HG03432 (cell line): ENCODE measurements around the gene SPEG.
A peak's percentile ranks its signal among the peaks of the same experiment; 100 is the strongest.

Source experiments
- ATAC-seq: cut with Tn5 transposase; IDR thresholded peaks from one replicate; pipeline ENCODE4 v1.9.1; 2021; ENCODE audit warnings: mild to moderate bottlenecking, moderate library complexity; ENCODE audit not compliant: unreplicated experiment

Gene SPEG

DNA sequence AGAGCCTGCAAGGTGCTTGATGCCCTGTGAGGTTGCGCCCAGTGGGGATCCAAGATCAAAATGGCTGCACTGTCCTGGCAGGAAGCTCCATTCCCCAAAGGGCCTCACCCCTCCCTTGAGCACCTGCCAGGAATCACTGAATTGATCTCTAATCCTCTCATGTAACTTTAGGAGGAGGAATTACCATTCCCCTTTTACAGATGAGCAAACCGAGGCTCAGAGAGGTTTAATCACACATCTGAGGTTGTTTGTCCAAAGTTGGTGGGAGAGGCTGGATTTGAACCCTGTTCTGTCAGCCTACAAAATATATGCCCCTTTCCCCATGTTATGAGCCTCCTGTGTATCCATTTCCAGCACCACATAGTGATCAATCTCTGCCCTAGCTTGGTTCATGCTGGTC, 90.2 kb downstream of the SPEG start:
- ATAC-seq: no peak

GRCh38 chr2:219525533-219526232, 91.0 kb downstream of the SPEG start:
- no peak for ATAC-seq

- no peak for ATAC-seq
Measured at GRCh38 chr2:219526320-219527075, 91.9 kb downstream of the SPEG start.

GRCh38 chr2:219527076-219527394, 92.4 kb downstream of the SPEG start:
- no peak for ATAC-seq

- ATAC-seq: no peak
Measured at GRCh38 chr2:219527472-219527871, 92.8 kb downstream of the SPEG start.

DNA sequence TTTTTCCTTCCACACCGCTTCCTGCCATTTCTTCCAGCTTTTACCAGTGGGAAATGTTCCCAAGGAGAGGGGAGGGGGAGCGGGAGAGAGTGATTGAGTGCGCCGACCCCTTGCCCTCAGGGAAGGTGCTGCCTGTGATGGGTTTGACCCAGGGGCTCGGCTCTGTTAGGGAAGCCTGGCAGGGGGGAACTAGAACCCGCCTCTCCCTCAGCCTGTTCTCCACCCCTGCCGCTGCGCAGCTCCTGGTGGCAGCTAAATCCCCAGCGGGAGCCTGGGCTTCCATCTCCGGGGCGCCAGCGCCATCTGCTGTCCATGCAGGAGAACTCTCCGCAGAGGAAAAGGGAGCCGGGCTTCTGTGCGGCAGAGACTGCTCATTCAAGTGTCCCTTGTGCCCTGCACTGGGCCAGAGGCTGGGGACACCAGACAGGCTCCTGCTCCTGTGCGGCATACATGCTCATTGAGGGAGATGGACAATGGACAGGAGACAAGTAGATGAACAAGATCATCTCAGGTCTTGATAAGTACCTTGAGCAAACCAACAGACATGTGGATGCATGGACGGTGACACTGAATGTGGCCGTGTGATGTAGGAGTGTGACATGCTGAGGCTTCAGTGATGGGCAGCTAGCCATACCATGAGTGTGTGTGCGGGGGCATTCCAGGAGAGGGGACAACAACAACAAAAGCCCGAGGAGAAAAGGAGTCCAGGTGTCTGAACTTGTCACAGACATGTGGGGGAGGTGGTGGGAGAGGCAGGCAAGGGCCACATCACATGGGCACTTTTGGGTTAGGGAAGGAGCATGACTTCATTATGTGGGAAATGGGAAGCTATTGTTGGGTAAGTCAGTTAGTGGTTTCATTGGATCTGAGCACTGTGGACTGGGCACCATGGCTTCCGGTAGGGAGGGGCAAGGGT, 95.7 kb downstream of the SPEG start:
- ATAC-seq: peak; percentile 91

- ATAC-seq: no peak
Measured at GRCh38 chr2:219531639-219532377, 97.2 kb downstream of the SPEG start.

DNA sequence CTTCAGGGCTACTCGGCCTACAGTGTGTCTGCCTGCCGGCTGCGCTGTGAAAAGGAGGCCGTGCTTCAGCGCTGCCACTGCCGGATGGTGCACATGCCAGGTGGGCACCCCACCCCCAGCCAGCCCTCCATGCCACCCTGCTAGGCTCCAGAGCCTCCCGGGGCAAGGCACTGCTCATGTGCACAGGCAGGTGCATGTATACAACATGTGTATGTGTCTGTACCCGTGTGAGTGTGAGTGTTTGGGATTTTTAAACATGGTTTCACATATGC, 97.7 kb downstream of the SPEG start:
- ATAC-seq: no peak

DNA sequence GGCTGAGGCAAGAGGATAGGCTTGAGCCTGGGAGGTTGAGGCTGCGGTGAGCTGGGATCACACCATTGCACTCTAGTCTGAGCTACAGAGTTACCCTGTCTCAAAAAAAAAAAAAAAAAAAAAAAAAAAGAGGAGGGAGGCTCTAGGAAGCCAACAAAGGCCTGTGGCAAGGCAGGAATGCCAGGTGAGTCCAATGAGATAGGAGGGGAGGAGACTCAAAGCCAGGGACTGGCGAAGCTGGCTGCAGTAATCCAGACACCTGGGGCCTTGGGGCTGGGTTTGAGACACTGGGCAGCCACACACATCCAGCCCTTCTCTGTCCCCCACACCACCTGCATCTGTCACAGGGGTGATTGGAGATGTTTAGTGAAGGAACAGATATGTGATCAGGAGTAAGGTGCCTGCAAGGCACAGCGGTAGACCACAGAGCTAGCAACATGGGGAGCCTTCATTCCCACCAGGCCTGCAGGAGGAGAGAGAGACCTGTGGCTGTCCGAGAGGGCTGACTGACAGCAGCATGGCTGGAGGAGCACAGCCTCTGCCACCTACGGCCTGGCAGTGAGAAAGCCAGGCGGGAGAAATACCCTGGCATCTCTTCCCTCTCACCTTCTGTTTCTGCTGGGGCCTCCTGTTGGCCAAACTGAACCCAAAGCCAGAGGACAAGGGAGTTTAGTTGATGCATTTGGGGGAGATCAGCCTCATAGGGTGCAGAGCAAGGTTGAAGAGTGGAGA, 99.5 kb downstream of the SPEG start:
- no peak for ATAC-seq

GRCh38 chr2:219536425-219536824, 101.8 kb downstream of the SPEG start:
- ATAC-seq: no peak

GRCh38 chr2:219536967-219537366, 102.3 kb downstream of the SPEG start:
- ATAC-seq: no peak

DNA sequence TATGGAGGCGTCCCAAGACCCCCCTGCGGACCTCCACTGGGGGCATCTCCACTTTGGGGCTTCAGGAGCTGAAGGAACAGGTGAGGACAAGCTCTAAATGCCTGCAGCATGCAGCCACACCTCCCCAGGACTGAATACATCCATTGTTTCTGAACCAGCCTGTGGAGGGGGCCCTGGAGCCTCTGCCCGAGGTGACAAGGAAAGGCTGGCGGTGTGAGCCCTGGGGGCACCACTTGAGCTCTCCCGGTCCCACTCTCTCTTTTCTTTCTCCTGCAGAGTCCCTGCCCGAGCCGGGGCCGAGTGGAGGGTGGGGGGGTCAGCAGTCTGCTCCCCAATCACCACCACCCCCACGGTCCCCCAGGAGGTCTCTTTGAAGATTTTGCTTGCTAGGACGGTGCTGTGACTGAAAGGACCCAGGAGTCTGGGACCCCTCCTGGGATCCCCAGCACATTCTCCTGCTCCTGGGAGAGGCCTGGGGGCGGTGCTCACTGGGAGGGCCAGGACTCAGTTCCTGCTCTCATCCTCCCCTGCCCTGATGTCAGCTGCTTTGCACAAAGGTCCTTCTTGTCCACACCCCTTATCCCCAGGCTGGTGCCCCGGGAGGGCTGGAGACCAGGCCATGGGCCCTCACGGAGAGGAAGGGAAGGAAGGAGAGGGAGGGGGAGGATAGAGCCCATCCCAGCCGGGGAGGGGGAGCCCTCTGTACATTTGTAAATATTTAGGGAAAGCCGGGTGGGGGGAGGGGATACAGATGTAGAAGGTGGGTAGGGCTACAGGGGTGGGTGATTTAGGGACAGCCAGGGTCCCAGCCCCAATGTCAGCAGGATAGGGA, 103.2 kb downstream of the SPEG start:
- ATAC-seq: no peak

- ATAC-seq: no peak
Measured at GRCh38 chr2:219538504-219538951, 103.9 kb downstream of the SPEG start.

GRCh38 chr2:219538956-219539788, 104.5 kb downstream of the SPEG start:
- ATAC-seq: no peak

DNA sequence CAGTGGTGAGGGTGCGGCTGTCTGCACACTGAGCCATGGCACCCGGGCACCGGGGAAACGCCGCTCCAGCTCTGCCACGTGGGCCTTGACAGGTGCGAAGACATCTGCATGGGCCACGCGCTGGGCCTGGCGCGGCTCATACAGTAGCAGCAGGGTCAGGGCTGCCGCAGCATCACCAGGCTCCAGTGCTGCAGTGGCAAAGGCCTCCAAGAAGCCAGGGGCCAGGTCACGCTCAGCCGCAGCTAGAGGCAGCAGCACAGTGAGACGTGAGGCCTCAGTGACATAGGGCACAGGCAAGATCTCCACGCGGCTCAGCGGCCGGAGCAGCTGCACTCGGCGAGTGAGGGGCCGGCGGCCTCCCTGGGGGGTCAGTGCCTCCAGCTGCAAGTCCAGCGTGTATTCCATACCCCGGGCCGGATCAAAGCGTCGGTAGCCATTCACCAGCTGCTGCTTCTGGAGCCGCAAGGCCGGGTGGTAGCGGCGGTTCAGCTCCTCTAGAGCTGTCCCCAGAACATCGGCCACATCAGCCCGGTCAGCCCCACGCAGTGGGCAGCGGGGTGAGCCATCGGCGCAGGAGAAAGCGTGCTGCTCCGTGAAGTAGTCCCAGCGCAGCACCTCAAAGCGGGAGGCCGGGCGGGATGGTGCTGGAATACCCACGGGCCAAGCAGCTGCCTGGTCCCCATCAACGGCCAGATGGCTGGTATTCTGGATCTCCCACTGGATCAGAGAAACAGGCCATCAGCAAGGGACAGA, 105.5 kb downstream of the SPEG start:
- no peak for ATAC-seq

GRCh38 chr2:219540784-219541504, 106.3 kb downstream of the SPEG start:
- no peak for ATAC-seq

GRCh38 chr2:219541611-219542180, 107.1 kb downstream of the SPEG start:
- ATAC-seq: peak; percentile 54
